Measurements from ENCODE around the gene PAK1.
A peak's percentile ranks its signal among the peaks of the same experiment; 100 is the strongest.

The PAK1 gene

DNA sequence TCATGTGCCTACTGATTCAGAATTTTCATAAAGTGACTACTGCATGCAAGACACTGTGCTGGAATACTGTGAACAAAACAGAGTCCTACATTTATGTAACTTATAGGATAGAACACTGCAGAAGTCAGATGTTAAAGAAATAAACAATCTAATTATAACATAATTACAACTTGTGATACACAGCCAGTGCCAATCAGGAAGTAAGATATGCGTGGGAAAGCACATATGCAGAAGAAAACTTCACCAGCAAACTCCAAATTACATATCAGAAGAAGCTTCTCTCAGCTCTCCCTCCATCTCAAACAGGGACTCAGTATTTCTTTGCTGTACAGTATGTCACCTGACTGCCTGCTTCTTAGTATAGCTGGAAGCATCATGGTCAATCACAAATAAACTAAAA is 37.4 kb downstream of the PAK1 start:
- DNase-seq (ENCODE audit: low spot score), result no peak

DNA sequence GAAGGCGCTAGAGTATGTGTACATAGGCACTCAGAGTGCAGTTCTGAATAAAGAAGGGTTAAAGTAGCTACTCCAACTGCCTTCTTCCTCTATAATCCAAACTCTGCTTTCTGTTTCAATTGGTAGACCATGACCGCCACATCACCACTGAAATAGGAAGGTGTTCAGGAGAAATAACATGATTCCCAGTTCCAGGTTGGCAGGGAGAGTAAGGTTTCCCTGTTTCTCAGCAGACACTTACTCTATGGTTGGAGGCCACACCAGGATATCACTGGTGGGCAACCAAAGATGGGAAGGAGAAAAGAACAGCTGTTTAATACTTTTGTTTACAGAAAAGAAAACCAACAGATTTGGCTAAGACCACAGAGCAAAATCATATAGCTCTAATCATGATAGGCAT is 37.9 kb downstream of the PAK1 start:
- no peak for DNase-seq (ENCODE audit: low spot score)

DNA sequence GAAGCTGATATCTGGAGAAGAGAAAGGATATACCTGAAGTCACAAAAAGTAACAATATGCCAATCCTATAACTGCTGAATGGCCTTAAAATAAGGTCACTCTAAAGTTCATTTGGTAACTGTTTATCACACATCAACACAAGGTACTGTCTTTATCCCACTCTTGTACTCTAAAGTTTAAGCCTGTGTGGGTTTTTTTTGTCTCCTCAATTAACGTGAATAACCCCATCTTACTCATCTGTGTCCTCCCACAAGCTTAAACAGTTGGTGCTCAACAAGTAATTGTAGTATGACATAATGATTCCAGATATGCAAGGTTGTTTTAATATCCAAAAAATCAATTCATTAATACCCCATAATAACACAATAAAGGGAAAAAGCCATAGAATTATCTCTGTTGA is 42.1 kb downstream of the PAK1 start:
- DNase-seq (ENCODE audit: low spot score), result no peak

DNA sequence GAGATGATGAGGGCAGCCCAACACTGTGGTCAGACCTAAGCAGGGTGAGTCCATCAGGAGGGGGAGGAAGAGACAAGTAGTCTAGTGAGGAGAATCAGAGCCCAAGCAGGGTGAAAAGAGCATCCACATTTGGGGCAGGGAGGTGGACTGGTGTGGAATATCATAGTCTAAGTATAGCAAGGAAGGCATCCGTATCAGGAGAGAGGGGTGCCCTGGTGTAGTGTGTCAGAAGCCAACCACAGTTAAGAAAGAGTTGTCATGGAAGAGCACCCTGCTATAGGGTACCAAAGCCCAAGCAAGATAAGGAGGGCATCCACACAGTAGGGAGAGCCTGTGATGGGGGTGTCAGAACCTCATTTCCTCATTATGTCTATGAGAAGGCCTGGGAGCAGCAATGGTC is 45.3 kb downstream of the PAK1 start:
- DNase-seq (ENCODE audit: low spot score), result no peak

DNA sequence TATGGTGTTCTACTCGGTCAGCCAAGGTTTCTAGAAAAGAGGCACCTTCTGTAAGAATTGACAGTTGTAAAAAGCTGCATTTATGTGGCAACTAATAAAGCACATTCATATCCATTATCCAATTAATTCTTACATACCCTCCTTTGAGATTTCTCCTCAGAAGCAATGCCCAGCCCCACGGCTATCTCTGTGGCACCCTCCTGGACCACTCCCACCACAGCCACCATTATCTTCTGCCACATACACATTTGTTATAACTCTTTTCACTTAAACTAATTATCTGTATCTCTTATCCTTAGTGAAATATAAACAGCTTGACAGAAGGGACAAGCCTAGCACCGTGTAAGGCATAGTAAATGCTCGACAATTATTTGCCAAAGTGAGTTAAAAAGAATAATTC is 48.5 kb downstream of the PAK1 start:
- DNase-seq (ENCODE audit: low spot score), result no peak

DNA sequence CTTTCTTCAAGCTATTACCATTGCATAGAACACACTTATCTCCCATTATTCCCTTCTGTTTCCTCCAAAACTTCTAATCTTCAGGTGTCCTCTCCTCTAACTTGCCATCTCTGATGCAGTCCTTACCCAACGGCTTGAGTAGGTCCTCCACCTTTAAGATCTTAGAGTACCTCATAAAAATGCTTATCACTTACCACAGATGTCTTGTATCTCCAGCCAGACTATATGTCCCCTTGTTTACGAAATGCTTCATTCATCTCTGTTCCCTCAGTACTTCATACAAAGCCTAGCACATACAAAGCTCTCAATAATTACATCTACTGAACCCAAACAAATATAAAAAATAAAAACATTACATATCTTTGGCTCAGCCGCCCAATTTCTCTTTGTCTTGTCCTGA is 49.2 kb downstream of the PAK1 start:
- no peak for DNase-seq (ENCODE audit: low spot score)

DNA sequence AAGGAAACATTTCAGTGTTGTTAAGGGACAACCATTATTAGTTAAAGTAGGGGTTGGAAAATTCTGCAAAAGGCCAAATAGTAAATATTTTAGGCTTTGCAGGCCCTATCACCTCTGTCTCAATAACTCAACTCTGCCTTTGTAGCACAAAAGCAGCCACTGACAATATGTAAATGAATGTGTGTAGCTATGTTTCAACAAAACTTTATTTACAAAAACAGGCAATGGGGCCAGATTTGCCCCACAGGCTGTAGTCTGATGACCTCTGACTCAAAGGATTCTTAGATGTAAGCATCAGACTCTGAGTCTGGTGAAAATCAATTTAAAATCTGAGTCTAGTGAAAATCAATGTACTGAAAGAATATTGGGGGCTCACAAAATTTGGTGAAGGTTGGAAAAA is 50.3 kb downstream of the PAK1 start:
- no peak for DNase-seq (ENCODE audit: low spot score)

DNA sequence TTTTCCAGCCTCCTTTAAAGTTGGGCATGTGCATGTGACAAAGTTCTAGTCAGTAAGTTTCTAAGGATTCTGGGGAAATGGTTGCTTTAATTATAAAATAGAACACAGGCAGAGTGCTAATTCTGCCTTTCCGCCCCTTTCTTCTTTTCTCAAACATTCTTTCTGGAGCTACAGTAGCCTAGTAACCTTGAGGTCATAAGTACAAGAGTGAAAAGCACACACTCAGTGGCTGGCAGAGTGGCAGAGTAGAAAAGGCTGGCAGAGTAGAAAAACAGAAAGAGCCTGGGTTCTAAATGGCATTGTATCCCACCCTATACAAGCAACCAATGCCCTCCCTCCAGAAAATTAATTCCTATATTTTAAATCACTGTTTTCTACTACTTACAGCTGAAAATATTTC is 51.2 kb downstream of the PAK1 start:
- no peak for DNase-seq (ENCODE audit: low spot score)

DNA sequence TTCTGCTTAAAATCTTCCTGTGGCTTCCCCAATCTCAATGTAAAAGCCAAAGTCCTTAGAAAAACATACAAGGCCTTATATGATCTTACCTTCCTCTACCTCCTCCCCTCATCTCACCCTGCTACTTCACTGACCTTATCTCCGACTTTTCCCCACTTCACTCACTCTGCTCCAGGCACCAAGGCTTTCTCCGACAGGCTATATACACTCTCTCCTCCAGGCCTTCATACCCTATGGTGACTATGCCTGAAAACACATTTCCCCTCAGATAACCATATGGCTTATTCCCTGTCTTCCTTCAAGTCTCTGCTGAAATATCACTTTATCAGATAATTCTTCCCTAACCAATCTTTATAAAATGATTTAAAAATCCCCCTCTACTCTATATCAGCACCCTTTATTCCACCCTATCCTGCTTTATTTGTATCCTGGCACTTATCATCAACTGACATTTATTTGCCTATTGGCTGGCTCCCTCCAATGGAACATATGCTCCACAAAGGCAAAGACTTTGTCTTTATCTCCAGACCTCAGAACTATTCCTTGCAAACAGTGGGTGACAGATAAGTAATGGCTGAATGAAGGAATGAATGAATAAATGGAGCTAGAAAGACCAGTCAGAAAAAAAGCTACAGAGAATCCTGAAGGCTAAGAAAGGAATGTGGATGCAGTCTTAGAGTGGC is 52.7 kb downstream of the PAK1 start:
- DNase-seq (ENCODE audit: low spot score), result no peak

DNA sequence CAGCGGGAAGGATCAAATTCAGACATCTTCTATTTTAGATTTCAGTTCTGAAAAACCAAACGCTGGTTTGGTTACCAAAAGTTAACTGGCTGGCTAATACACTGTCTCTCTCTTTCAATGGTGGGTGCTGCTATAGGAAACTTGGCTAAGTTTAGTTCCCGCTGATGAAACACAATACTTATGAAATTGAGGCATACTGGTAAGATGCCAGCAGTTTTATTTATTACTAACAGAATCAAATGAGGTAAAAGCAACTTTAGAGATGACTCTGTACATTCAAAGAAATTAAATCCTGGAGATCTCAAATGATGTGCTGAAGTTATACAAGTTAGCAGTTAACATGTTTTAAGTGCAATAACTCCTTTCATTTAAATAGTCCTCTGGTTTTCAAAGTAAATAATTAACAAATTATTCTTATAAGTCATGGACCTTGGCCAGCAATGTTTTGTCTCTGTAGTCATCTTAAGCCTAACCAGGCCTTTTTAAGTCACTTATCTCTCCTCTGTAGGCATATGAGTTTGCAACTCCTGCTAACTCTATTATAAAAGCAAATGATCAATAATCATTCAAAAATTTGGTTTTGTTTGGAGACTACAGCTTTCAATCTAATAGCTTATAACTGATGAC is 54.8 kb downstream of the PAK1 start:
- no peak for DNase-seq (ENCODE audit: low spot score)

DNA sequence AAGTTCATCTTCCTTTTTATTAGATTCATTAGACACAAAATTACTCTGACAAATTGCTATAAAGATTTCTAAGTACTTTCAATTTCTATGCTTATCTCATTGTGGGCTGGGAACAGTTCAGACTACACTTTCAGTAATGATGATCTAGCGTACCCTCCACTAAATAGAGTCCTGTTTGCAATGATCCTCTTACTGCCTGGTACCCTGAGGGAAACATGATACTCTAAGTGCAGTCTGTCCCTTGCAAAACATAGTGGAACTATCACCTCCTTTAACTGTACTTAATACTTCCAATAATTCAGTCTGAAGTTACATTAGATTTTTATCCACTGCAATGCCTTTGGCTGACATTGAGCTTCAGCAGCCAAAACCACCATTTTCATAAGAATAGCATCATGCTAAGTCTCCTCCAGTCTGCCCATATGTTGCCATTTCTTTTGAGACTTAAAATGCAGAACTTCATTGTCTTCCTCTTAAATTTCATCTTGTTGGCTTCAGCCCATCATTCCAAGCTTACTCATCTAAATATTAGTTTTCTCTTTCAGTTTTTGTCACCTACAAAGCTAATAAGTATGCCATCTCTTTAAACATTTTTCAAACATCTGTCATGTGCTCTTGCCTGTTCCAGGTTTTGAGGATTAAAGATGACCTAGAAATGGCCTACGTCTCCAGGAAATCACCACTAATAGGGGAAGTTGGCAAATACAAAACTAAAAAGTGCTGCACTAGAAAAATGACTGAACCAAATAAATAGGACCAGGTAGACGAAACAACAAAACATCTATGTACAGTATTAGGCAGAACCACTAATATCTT is 55.5 kb downstream of the PAK1 start:
- no peak for DNase-seq (ENCODE audit: low spot score)

DNA sequence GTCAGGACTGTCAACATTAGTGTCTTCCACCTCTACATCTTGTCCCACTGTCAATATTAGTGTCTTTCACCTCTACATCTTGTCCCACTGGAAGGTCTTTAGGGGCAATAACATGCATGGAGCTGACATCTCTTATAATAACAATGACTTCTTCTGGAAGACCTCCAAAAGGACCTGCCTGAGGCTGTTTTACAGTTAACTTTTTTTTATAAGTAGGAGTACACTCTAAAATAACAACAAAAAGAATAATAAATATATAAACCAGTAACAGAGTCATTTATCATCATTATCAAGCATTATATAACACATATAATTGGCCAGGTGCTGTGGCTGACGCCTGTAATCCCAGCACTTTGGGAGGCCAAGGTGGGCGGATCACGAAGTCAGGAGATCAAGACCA is 57.5 kb downstream of the PAK1 start:
- no peak for DNase-seq (ENCODE audit: low spot score)

DNA sequence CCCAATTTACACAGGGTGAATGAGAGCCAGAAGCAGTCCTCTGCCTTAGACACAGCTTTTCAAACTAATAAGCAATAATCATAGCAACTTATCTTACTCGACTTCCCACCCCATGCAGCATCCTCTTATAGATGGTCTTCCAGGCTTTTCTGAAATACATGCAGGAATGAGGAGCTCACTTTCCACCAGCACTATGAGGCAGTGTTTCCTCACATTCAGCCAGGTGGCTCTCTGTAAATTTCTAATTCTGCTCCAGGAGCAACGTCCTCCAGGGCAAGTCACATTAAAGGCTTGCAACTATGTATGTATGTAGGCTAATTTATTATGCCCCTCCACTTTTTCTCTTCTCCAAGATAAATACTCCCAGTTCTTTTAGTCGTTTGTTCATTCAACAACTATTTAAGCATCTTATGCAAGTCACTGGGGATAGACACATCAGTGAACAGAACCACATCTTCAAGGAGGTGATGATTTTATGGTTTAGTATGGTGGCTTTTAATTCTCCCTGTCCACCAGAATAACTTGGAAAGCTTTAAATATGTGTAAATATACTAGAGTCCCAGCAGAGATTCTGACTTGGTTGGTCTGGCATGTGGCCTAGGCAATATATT is 59.9 kb downstream of the PAK1 start:
- no peak for DNase-seq (ENCODE audit: low spot score)

DNA sequence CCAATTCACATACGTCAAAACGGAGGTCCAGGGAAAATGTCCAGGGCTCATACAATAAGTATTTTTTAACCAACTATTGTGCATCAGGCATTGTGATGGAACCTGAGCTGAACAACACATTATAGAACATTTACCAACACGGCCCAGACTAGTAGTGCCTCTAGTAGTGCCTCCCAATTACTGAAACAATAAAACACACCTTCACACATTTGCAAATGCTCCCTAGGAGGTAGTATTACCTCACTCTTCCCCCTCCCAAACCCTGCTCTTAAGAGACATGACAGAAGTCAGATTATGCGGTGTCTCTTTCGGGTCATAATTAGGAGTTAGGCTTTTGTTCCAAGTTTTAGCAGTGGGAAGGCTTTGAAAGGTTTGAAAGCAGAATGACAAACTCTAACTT is 61.1 kb downstream of the PAK1 start:
- DNase-seq (ENCODE audit: low spot score), result no peak

DNA sequence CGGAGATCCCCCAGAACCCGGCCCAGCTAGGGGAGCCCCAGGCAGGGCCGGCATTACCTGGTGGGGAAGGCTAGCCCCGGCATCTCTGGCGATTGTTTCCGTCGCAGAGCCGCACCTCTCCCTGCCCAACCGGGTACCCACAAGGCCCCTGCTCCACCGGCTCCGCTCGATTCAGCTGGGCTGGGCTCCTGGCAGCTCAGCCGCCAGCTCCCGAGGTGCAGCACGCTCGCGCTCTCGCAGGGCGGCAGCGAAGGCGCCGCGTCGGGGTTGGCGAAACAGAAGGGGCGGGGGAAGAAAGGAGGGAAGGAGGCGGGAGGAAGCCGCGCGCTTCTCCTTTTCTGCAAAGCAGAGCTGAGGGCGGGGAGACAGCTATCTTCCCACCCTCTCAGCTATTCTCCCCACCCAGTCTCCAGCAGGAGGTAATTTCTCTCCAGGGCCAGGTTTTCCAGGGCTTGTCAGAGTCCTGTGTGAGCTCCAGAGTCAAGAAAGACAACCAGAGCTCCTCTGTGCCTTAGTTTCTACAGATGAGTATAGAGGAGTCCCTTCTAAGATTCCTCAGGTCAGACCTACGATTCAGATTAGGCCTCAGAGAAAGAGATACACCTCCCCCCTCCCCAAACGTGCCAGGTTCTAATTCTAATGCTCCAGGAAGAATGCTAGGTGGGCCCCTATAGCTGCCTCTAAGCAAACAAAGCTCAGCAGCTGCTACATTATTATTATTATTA is 62.0 kb downstream of the PAK1 start:
- no peak for DNase-seq (ENCODE audit: low spot score)

DNA sequence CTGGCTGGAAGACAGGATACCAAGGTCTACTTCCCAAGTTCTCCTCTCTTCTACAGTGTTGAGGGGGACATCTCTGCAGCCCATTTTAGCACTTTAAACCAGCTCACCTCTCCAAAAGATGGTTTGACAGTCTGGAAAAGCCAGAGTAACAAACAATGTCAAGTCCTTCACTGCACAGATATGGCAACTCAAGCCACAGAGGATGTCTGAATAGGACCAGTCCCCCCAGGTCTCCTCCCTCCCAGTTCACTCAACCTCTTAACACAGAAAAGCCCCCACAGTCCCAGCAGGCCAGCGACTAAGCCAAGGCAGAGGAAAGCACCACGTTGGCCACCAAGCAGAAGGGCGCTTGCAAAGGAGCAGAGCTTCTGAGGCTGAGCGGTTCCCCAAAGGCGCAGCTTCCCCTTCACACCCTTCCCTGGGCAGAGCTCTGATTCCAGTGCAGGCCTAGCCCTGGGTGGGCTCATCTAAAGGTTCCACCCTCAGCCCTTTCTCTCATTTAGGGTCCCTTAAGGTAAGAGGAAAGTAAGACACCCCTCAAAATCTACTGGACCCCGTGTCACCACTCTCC is 62.7 kb downstream of the PAK1 start:
- DNase-seq (ENCODE audit: low spot score), result no peak

DNA sequence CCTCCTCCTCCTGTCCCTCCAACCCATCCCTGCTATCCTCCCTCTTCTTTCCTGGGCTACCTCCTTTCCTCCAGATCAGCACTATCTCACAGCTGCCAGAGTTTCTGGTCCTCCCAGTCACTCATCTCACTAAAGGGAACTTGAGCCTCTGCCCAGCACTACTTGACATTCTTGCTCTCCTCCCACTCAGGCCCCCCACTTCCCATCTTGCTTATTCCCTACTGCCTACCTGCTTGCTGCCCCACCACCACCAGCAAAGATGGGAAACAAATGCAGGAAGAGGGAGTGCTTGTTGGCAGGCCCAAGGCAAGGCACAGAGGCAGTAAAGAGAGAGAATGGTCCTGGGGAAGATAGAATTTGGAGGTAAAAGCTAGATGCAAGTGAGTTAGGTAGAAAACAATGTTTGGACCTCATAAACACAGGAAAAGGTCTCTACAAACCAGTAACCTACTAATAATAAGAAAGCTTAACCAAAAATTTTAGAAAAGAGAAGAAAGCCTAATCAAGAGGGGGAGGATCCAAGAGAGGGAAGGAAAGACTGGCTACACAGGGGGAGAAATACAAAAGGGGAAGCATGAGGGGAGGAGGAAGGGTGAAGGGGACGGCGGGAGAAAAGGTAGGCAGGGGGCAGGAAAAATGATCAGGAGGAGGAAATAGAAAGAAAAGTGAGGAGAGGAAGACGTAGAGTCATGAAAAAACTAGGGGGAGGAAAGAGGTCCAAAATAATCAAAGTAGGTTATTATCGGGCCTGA is 63.6 kb downstream of the PAK1 start:
- DNase-seq (ENCODE audit: low spot score), result no peak

DNA sequence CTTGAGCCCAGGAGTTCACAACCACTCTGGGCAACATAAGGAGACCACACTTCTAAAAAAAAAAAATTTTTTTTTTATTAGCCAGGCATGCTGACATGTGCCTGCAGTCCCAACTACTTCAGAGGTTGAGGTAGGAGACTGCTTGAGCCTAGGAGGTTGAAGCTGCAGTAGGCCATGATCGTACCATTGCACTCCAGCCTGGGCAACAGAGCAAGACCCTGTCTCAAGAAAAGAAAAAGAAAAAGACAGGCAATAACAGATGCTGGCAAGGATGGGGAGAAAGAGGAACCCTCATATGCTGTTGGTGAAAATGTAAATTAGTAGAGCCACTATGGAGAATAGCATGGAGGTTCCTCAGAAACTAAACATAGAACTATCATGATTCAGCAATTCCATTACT is 64.8 kb downstream of the PAK1 start:
- no peak for DNase-seq (ENCODE audit: low spot score)

DNA sequence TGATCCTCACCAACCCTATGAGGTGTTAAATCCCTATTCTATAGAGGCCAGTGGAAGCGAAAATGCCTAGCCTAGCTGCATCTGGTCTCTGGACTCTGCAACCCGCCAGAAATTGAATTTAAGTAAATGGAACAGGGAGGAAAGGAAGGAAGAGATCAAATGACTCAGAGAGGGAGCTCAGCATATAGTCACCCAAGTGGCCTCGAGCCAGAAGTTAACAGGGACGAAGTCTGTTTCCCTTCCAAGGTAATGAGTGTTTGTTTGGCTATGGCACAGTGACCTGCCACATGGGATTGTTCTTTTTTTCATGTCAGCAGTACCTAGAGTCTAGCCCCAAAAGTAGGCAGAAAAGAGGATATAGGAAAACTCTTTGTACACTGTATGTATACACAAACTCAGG is 66.3 kb downstream of the PAK1 start:
- peak; percentile 13 for DNase-seq (ENCODE audit: low spot score)

DNA sequence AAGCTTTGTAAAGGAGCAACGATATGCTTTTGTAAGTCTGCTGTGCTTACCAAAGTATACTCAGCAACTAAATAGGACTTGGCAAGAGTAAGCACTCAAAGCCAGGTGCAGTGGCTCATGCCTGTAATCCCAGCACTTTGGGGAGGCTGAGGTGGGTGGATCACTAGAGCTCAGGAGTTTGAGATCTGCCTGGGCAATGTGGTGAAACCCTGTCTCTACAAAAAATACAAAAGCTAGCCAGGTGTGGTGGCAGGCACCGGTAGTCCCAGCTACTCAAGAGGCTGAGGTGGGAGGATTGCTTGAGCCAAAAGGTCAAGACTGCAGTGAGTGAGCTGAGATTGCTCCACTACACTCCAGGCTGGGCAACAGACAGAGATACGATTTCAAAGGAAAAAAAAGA is 67.5 kb downstream of the PAK1 start:
- DNase-seq (ENCODE audit: low spot score), result no peak

DNA sequence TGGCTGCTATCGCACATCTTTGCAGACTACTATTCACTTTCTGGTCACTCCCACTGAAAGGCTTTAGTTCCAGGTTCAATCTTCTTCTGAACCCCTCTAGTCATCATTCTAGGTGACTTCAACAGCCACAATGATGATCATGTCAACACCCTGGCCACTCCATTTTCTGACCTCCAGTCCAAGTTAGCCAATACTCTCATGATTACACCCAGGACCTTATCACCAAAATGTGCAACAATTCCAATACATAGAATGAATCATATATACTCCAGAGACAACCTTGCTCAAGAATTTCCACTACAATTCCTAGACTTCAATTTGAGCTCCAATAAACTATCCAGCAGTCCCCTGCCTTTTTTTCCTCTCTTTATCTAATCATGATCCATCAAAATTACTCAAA is 70.7 kb downstream of the PAK1 start:
- DNase-seq (ENCODE audit: low spot score), result no peak
